Activated CD4-positive, CD25-positive, alpha-beta regulatory T cell treated with anti-CD3 and anti-CD28 coated beads, Interleukin-2, amount 50 U/mL, for 24 hours (primary cell): ENCODE measurements around the gene CCBE1.

Experiments used
- ATAC-seq, 2 donors: fragments of 150-1000 bp; cut with Tn5 transposase; one replicate each; pipeline ENCODE4 v1.10.0; 2021; ENCODE audit warnings: mild to moderate bottlenecking in 1 of 2, moderate library complexity in 1 of 2

The CCBE1 gene

GRCh38 chr18:59437851-59438569, 259.2 kb downstream of the CCBE1 start:
- no peak for ATAC-seq

DNA sequence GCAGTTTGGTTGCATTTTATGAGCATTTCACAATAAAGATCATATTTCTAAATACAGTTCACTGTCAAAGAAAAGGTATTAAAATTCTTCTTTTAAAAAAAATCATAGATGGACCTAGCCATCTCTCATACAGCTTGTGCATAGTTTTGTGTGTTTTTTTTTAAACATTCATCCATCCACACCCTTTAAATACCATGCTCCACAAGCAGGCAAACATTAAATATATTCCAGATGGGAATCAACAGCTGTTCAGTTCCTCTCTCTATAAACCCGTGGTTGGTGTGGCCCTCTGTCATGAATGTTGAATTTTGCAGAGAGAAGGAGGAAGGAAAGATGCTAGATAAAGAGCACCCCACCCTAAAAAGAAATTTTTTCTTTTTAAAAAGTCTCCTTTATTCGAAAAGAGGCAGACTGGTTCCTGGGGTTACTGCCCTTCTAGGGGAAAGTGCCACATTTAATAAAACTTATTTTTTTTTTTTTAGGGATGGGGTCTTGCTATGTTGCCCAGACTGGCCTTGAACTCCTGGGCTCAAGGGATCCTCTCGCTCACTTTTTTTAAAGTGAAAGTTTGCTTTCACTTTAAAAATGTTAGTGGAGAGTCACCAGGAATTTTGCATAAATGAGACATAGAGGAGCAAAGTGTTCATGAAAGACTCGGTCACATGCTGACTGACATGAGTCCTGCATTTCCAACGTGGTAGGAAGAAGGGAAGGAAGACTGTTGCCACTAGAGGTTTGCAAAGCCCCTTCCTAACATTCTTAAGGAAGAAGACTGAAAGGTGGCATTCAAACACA, 264.2 kb downstream of the CCBE1 start:
- ATAC-seq = no peak

DNA sequence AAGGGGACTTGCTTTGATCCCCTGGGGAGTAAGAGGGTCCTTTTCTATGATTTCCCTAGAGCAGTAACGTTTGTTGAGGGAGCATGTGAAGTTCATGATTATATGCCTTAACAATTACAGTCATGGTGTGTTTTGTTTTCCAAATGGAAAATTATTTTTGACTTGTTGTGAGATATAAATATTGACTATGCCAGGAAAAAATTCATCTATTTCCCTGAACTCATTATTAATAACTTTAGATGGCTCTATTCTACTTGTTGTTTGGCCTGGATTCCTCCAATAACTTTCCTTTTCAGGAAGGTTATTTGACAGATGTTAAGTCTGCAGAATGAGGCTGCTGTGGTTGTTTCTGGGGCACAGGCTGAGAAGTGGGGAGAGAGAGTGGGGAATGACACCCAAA, 266.1 kb downstream of the CCBE1 start:
- ATAC-seq = no peak

DNA sequence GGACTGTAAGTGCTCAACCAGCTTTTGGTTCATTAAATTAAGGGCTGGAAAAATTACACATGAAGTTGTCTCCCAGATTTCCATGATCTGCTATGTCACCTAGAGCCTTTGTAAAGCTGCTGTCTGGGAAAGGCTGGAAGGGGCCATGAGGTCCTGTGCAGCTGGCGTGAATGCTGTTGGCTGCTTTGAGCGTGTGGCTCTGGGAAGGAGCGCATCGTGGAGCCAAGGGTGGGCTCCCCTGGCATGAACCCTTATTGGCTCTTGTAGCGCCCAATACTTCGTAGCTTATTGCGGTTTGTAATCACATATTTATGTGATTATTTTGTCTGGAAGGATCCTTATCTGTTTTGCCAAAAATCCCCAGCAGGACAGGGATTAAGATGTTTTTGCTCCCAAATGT, 267.6 kb downstream of the CCBE1 start:
- ATAC-seq = no peak

GRCh38 chr18:59428018-59428417, 269.2 kb downstream of the CCBE1 start:
- ATAC-seq = no peak

GRCh38 chr18:59426855-59427254, 270.4 kb downstream of the CCBE1 start:
- ATAC-seq = no peak

DNA sequence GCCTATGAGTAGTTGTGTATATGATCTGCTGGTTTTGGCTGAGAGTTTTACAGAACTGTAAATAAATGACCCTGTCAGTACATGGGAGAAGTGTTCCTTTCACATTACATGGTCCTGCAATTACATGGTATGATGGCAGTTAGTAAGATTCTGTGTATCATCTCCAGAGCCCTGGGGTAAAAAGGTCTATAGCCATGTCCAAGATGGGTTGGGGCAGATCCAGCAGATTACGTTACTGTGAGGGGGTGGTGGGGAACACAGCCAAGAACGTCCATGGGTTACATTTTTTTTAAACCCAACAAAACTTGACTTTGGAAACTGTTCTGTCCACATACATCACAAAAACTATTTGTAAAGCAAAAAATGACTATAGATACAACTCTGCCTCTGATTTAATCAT, 274.0 kb downstream of the CCBE1 start:
- ATAC-seq = no peak

DNA sequence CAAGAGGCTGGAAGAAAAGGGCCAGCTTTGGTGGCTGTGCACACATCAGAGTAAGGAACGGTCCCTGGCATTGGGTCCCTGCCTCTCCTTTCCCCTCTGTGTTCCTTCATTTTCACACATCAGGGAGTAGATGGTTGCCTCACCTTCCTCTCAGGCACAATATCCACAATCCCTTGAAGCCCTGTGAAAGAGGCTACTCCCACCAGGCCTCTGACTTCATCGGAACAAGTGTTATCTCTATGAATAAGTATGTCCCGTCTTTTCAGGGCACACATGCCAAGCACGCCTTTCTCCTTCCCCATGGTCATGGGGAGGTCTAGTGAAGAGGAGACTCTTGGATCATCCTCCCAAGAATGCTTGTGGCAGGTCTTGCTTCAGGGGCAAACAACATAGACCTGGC, 277.0 kb downstream of the CCBE1 start:
- ATAC-seq = no peak

DNA sequence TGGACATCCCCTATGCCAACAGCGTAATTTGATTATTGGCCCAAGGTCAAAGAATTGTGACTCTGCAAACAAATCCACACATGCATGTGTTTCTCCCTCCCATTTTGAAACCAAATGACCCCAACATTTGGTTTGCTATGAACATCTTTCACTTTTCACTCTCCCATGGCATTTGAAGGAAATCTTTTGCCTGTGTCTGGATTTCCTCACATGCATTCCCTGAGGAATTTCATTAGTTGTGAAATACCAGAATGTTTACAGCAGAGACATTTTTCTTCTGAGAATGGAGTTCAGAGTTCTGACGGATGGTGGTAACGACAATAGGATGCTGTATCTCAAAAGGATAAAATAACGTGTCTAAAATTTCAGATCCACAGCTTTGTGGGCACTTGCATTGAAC, 277.8 kb downstream of the CCBE1 start:
- ATAC-seq = no peak

- ATAC-seq = no peak
These were observed 280.4 kb downstream of the CCBE1 start for GRCh38 chr18:59416818-59417217.

DNA sequence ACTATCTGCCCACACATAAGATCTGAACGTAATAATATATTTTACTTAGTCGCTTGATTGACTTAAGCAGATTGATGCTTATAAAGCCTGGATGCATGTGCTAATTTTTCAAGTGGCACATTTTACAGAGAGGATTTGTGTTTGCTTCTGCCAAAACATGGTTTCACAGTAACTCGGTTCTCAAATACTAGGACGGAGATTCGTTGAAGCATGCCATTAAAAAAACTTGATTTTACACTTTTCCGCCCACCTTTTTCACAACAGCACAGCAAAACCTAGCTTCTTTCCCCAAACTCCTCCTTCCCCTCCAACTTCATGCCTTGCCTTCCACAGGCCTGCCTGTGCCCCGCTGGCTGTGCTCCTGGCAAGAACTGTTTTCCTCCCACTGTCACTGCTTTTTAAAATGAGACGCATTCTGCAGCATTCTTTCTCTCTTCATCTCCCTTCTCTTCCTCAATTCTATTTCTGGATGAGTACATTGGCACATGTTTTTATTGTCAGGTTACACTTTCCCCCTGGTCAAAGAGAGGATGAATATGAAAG, 283.0 kb downstream of the CCBE1 start:
- ATAC-seq = no peak

GRCh38 chr18:59402432-59403090, 294.7 kb downstream of the CCBE1 start:
- peak; percentile 97 to 98 for ATAC-seq

DNA sequence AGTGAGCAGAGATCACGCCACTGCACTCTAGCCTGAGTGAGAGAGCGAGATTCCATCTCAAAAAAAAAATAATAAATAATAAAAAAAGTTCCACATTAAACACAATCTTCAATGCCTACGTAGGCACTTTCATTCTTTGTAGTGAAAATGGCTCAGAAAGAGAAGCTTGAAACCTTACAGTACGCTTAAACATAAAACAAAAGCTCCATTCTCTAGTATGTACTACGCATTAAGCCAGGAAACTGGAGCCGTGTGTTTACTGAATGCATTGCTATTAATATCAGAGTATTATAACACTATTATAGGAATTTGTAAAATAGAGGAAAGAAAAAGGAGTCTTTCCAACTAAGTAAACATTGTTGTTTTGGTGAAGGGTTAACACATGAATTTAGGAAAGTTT, 296.8 kb downstream of the CCBE1 start:
- ATAC-seq = no peak

GRCh38 chr18:59395226-59396175, 301.7 kb downstream of the CCBE1 start:
- no peak for ATAC-seq

DNA sequence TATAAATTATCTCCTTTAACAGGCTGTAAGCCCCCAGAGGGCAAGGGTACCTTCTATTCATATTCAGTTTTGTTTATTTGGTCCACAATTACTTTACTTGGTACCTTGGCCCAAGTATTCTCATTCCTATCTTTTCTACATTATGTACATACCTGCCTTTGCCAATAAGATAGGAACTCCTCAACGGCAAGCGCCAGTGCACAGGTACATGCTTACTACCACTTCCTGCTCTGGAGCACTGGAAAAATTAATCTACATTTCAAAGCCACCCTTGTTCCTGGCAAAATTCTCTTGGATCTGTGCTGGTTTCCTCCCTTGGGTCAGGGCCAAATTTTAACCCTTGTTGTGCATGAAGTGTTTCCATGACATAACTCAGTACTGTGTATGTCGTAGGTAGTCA, 303.8 kb downstream of the CCBE1 start:
- no peak for ATAC-seq

DNA sequence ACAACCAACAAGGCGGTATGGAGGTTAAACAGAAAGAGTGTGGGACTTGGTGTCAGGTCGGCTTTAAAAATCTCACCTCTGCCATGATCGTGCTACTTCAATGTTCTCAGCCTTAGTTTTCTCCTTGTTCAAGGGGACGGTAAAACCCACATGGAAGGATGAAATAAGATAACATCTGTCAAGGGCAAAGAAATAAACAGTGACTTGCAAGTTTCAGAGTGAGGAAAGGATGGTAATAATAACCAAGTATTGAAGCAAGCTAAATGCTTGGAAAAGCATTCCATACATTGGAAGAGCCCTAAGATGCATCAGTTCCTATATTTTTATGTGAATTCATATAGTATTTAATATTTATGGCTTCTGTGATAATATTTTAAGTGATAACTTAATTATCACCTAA, 308.4 kb downstream of the CCBE1 start:
- no peak for ATAC-seq

- ATAC-seq = no peak
These were observed 309.3 kb downstream of the CCBE1 start for GRCh38 chr18:59387687-59388565.

- no peak for ATAC-seq
These were observed 310.1 kb downstream of the CCBE1 start for GRCh38 chr18:59386909-59387686.

- ATAC-seq = no peak
These were observed 312.0 kb downstream of the CCBE1 start for GRCh38 chr18:59385191-59385590.

- ATAC-seq = no peak
These were observed 313.4 kb downstream of the CCBE1 start for GRCh38 chr18:59383851-59384250.
